ENCODE data around the gene TNFSF11. TPM values are rescaled to one million over a fixed set of nuclear protein-coding genes. Genes with fewer than 3 reads are reported as not detected.
"Not testable (repeated sequence)": the region's sequence is repeated elsewhere in the genome, so short reads cannot be mapped to it uniquely, and the experiment has no call there.

TNFSF11 gene
- total RNA-seq, 1 experiment from 2014 or later, result not detected

DNA sequence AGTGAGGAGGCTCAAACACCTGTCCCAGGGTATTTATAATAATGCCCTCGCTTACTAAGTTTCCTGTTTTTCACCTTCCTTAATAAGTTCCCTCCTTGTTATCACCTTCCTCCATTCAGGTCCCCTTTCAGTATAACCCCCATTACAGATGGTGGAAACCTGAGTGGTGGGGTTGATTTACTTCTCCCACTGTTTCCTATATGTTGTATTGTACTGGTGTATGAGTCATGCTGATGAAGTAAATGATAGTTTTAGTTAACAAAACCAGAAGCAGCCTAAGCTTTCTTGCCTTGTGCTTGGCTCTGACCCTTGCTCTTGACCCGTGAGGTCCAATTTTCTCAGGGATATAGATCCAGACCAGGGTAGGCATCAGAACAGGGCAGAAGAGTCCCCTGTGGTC, 22.3 kb upstream of the TNFSF11 start:
- no peaks in the 10 kb centered on the region for H3K9me3 ChIP-seq
- no peak overlapping the region for H3K4me3 ChIP-seq
- DNase-seq, result no peak
- no peaks in the 10 kb centered on the region for H3K36me3 ChIP-seq
- no peaks in the 10 kb centered on the region for H3K27me3 ChIP-seq

DNA sequence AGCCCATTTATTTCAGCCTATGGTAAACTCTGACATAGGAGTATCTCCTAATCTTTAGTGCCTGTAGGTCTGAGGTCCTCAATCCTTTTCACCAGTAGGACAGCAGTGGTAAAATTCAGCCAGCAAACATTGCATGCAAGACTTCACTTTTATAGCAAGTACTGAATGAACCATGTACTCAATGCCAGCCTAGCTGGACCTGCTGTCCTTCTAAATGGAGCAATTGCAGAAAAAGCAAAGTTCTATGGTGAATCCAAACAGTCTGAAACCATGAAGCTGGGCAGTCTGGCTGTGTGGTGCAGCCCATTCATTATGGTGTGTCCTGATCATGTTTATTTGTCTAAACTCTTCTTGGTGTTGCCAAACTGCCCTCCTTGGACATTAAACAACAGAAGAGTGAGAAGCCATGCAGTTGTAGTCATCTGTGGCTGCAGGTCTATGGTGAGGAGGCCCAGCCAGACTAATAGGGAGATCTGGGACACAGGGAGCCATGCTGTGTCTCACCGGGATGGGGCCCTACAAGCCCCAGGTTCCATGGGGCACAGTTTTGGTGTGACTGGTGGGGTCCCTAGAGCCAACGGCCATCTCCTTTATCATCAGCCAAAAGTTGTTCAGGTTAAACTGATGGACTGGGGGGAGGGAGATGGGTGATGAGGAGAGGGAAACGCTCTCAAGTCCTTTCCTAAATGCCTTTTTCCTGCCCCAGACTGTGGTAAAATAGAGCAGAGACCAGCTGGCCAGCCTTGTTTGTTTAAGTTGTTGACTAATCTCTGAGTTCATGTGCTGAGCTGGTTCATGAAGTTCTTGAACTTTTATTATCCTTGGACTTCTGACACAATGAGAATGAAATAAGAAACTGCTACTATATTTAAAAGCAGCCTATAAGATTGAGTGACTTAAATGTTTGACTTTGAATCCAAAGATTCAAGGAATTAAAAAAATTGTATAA, 20.6 kb upstream of the TNFSF11 start:
- no peaks in the 10 kb centered on the region for H3K27me3 ChIP-seq
- H3K4me3 ChIP-seq, result no peak overlapping the region
- DNase-seq, result peak; percentile 60
- H3K9me3 ChIP-seq, result no peaks in the 10 kb centered on the region
- H3K36me3 ChIP-seq, result no peaks in the 10 kb centered on the region

DNA sequence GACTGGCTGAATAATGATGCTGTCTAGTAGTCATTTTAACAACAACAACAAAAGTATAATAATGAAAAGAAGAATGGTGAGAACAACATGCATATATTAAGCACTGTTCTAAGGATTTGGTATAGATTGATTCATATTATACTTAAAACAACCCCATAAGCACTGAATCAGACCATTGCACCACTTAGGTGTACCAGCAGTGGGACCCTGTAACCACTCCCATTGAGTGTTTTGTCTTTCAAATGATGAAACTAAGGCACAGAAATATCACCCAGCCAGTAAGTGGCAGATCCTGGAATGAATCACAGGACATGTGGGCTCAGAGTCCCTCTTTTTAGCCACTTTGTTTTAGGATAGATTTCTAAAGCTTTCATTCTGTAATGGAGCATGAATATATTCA, 14.9 kb upstream of the TNFSF11 start:
- Histone ChIP-seq H3K4me3 (no peak overlapping the region), H3K27me3 (no peaks in the 10 kb centered on the region), H3K36me3 (no peaks in the 10 kb centered on the region), H3K9me3 (peaks cover 2% of the 10 kb centered on the region)
- DNase-seq, result no peak

DNA sequence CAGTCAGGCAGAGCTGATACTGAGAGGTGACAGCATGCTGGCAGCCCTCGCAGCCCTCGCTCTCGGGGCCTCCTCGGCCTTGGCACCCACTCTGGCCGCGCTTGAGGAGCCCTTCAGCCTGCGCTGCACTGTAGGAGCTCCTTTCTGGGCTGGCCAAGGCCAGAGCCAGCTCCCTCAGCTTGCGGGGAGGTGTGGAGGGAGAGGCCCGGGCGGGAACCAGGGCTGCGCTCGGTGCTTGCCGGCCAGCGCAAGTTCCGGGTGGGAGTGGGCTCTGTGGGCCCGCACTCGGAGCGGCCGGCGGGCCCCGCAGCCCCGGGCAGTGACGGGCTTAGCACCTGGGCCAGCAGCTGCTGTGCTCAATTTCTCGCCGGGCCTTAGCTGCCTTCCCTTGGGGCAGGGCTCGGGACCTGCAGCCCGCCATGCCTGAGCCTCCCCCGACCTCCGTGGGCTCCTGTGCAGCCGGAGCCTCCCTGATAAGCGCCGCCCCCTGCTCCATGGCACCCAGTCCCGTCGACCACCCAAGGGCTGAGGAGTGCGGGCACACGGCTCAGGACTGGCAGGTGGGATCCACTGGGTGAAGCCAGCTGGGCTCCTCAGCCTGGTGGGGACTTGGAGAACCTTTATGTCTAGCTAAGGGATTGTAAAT, 14.3 kb upstream of the TNFSF11 start:
- not testable (repeated sequence) for H3K36me3 ChIP-seq, DNase-seq, H3K27me3 ChIP-seq, H3K9me3 ChIP-seq, H3K4me3 ChIP-seq

DNA sequence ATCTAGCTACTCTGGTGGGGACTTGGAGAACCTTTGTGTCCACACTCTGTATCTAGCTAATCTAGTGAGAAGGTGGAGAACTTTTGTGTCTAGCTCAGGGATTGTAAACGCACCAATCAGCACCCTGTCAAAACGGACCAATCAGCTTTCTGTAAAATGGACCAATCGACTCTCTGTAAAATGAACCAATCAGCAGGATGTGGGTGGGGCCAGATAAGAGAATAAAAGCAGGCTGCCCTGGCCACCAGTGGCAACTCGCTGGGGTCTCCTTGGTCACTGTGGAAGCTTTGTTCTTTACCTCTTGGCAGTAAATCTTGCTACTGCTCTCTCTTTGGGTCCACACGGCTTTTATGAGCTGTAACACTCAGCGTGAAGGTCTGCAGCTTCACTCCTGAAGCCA, 13.6 kb upstream of the TNFSF11 start:
- DNase-seq, H3K27me3 ChIP-seq, H3K9me3 ChIP-seq, H3K36me3 ChIP-seq, H3K4me3 ChIP-seq: not testable (repeated sequence)

DNA sequence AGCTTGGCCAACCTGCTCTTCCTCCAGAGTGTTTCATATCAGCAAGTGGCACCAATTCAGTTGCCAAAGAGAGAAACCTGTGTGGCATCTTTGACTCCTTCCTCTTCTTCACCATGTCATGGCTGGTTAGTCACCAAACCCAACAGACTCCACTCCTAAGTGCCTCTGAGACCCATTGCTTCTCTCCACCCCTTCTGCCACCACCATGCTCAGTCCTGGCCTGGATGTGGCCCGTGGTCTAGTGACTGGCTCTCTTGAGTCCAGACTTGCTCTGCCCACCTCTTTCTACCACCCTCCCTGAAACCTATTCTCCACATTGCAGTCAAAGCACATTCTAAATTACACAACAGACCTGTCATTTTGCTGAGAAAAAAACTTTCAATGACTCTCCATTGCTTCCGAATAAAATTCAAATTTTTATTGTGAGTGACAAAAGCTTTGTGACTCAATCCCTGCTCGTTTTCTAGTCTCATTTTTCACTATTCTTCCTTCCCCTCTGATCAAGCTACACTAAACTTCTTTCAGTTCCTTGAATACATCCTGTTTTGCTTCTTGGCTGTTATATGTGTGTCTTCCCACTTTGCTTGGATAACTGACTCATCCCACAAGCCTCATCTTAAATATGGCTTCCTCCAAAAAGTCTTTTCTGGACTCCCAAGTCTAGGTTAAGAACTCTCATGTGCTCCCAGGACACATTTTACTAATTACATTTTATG, 12.0 kb upstream of the TNFSF11 start:
- Histone ChIP-seq H3K36me3 (no peaks in the 10 kb centered on the region), H3K27me3 (no peaks in the 10 kb centered on the region), H3K9me3 (peaks cover 2% of the 10 kb centered on the region), H3K4me3 (no peak overlapping the region)
- DNase-seq, result no peak

DNA sequence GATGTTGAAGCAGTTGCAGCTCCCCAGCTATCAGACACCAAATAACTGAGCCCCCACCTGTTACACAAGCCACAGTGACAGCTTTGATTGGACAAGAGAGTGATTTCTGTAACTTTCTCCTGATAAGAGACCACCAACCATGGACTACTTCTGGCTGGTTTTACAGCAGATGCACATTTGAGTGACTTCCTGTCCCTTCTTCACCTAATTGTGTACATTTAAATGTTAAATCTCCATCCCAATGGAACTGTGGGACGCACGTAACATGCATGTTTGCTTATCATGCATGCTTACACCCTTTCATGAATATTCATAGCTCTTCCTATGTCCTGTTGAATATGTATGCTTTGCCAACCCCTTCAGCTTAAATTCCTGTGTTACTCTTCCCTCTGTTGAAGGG, 6.0 kb upstream of the TNFSF11 start:
- no peak for DNase-seq
- no peak overlapping the region for H3K4me3 ChIP-seq
- no peaks in the 10 kb centered on the region for H3K27me3 ChIP-seq
- H3K9me3 ChIP-seq, result peaks cover 4% of the 10 kb centered on the region
- no peaks in the 10 kb centered on the region for H3K36me3 ChIP-seq

DNA sequence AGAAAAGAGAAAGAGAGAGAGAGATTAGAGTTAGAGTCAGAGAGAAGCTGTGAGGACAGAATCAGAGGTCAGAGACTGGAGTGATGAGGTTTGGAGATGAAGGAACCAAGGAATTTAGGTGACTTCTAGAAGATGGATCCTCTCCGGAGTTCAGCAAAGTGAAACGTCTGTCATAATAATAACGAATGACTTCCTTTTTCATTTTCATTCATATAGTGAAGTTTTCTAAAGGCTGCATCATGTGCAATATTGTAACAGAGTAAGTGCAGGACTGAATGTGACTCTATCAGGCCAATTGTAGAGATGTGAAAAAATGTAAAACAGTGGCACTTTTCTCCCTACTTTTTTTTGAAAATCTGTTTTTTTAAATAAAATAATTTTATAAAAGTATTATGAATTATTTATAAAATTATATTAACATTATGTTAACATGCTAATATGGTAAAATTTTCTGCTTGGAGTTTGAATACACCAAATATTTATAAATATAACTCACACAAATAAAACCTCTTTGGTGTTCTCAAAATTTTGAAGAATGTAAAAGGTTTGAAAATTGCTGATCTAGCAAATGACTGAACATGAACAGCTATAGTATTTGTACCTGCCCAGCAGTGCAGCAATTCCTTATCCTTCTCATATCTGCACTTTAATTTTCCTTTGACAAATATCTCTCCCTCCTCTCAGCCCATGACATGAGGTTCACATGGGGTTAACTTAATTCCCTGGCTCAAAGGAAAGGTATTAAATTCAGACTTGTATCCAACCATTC, 4.2 kb upstream of the TNFSF11 start:
- Histone ChIP-seq H3K36me3 (no peaks in the 10 kb centered on the region), H3K4me3 (no peak overlapping the region), H3K27me3 (peaks cover 5% of the 10 kb centered on the region), H3K9me3 (peaks cover 2% of the 10 kb centered on the region)
- no peak for DNase-seq

DNA sequence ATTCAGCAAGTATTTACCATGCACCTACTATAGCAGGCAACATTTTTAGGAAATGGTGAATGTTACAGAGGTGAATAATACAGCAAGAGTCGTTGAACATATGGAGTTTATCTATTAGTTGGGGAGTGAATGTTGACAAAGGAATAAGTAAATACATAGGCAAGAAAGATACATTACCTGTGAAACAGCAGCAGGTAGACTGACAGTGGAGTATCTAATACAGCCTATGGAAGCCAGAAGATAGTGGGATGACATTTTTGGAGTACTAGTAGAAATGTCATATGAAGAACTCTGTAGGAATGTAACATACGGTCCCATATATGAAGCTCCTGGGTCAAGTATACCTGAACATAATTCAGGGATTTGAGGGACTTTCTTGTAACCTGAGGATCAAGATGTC, 2.1 kb upstream of the TNFSF11 start:
- no peak for DNase-seq
- peaks cover 13% of the 10 kb centered on the region for H3K27me3 ChIP-seq
- peaks cover 2% of the 10 kb centered on the region for H3K9me3 ChIP-seq
- no peaks in the 10 kb centered on the region for H3K36me3 ChIP-seq
- H3K4me3 ChIP-seq, result no peak overlapping the region

DNA sequence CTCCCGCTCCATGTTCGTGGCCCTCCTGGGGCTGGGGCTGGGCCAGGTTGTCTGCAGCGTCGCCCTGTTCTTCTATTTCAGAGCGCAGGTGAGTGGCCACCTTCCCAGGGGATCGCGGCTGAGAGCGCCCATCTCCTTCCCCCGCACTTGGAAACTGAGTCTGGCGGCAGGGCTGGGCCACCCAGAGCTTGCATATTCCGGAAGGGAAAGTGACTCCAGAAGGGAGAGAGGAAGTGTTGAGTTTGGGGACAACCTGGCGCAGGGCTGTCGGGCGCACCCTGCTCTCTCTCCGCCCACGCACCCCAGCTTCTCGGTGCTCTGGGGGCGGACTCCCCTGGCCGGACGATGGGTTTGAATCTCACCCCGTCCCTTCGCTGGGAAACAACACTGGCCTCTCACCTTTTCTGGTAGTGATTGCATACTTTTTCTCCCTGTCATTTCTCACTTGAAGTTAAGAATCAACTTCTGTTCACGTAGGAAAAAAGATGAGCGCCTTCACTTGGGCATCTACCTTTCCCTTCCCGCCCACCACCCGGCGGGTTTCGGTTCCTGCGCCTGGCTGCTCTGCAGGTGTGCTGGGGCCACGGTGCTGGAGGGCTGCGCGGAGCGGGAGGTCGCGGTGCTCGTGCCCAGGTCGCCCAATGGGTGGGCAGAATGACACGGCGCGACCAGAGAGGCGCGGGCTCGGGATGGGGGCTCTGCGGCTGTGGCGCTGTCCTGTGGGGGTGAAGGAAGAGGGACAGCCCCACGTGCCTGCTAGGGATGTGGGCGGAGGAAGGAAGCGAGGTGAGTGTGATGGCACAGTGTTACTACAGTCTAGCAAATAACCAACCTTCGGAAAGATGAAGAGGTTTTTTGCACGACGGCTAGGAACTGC, 721 bp downstream of the TNFSF11 start:
- no peaks in the 10 kb centered on the region for H3K36me3 ChIP-seq
- peak overlapping the region; percentile 32 for H3K4me3 ChIP-seq
- H3K9me3 ChIP-seq, result peaks cover 2% of the 10 kb centered on the region
- DNase-seq, result peak; percentile 14
- H3K27me3 ChIP-seq, result peaks cover 13% of the 10 kb centered on the region

DNA sequence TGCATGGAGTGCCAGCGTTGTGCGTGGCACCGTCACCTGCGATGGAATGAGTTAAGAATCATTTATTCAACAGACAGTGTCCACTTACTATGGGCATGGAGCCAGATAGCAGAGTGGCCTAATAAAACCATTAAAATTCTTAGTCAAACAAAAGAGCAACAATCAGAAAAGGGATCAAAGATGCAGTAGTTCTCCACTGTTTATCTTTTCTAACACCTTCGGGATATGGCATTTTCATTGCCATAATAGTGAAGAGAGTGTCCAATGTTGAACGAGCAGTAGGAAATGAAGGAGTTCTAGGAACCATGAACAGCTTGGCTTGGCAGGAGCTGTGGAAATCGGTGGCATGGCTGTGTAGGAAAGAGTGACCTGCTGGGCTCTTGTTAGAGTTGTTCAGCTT, 2.0 kb downstream of the TNFSF11 start:
- Histone ChIP-seq H3K4me3 (no peak overlapping the region), H3K27me3 (peaks cover 13% of the 10 kb centered on the region), H3K9me3 (peaks cover 2% of the 10 kb centered on the region), H3K36me3 (no peaks in the 10 kb centered on the region)
- no peak for DNase-seq

DNA sequence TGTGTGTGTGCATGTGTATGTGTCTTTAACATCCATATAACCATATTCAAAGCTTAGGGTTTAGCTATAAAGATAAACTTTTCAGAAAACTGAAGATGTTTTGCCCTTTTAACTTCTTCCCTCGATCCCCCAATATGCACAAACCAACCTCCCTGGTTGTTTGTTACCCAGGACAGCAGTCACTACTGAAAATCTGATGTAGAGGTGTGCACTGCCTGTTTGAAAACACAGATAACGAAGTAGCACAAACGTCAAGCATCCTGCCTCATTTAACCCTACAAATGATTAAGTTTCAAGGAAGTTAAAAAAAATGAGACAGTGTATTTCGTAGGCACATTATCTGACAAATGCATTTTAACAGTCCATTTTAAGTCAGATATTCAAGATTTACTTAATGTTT, 3.6 kb downstream of the TNFSF11 start:
- no peak for DNase-seq
- Histone ChIP-seq H3K4me3 (no peak overlapping the region), H3K9me3 (no peaks in the 10 kb centered on the region; the same call in 1 of the 2 replicates), H3K36me3 (no peaks in the 10 kb centered on the region), H3K27me3 (peaks cover 13% of the 10 kb centered on the region)

DNA sequence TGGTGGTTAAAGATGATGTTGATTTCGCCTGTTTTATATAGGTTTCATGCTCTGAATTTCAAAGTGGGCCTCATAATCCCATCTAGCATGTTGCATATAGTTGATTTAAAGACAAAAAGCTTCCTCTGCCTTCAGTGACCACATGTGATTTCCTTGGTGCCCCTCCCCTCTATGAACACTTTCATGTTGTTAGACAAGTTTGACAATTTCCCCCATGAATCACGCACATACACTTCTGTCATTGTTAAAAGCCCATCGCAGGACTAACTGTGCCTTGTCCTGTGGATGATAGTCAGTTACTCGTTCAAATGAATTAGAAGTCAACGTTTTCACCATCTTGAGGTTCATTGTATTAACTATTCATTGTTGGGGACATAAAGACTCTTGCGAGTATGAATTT, 6.7 kb downstream of the TNFSF11 start:
- H3K27me3 ChIP-seq, result peaks cover 3% of the 10 kb centered on the region; the same call in 1 of the 2 replicates
- DNase-seq, result no peak
- H3K9me3 ChIP-seq, result no peaks in the 10 kb centered on the region
- no peaks in the 10 kb centered on the region for H3K36me3 ChIP-seq
- H3K4me3 ChIP-seq, result no peak overlapping the region

DNA sequence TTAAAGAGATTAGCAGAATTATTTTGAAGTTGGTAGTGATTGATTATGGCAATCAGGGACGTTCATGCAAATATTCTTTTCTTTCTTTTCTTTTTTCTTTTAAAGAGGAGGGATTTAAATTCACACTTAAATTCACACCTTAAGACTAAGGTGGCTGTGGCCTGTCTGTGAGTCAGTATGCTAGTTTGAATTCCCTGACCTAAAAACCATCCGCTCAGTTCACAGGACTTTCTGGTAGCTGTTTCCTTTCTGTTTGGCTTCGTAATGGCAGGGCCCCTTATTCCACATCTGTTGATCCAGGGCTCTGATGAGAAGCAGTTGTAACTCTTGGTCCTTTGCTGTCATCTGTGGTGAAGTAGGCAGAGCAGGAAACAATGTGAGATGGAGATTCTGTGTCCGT, 7.5 kb downstream of the TNFSF11 start:
- Histone ChIP-seq H3K4me3 (no peak overlapping the region), H3K27me3 (no peaks in the 10 kb centered on the region), H3K9me3 (no peaks in the 10 kb centered on the region), H3K36me3 (no peaks in the 10 kb centered on the region)
- DNase-seq, result no peak

DNA sequence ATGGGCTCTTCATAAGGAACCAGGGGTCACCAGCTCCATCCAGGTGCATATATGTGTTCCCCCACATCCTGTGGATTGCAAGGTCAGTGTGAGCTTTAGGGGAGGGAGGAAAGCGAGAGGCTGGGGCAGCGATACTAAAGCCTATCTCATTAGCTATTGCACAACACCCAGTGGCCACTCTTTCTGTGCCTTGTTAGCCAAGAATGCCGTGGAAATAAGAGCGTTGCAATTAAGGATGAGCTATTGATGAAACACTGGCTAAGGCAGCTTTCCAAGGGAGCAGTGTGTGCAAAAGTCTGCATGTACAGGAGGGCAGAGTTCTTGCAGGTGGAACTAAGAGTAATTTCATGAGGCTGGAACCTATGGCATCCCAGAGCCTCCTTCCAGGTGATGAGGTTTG, 17.6 kb downstream of the TNFSF11 start:
- H3K36me3 ChIP-seq, result no peaks in the 10 kb centered on the region
- no peak overlapping the region for H3K4me3 ChIP-seq
- DNase-seq, result no peak
- no peaks in the 10 kb centered on the region for H3K27me3 ChIP-seq
- no peaks in the 10 kb centered on the region for H3K9me3 ChIP-seq

Data from MG63 (cell line).